Smooth muscle cell of bladder (primary cell): ENCODE results near the gene TRIM65. TPM values are rescaled to one million over a fixed set of nuclear protein-coding genes. Genes with fewer than 3 reads are reported as not detected.

Experiments
- total RNA-seq: library from RNA; depleted of rRNA; stranded (reverse); fragments of >200 nt; gene quantifications from 2 replicates; pipeline ENCODE4 v1.2.3, GENCODE V29; 2014

The TRIM65 gene
- 13.5 and 16.1 TPM in 2 replicates for total RNA-seq

GRCh38 chr17:75896415-75897159, at the start of gene TRIM65:
TSS of gene TRIM65 (minus strand) at chr17:75896951. CDS start at chr17:75896937, 14 bp downstream.

GRCh38 chr17:75940727-75941441, 44.1 kb upstream of the TRIM65 start, which contains the start of gene FBF1:
TSS of gene FBF1 (minus strand) at chr17:75941042. CDS start at chr17:75938149, 2,893 bp downstream.

DNA sequence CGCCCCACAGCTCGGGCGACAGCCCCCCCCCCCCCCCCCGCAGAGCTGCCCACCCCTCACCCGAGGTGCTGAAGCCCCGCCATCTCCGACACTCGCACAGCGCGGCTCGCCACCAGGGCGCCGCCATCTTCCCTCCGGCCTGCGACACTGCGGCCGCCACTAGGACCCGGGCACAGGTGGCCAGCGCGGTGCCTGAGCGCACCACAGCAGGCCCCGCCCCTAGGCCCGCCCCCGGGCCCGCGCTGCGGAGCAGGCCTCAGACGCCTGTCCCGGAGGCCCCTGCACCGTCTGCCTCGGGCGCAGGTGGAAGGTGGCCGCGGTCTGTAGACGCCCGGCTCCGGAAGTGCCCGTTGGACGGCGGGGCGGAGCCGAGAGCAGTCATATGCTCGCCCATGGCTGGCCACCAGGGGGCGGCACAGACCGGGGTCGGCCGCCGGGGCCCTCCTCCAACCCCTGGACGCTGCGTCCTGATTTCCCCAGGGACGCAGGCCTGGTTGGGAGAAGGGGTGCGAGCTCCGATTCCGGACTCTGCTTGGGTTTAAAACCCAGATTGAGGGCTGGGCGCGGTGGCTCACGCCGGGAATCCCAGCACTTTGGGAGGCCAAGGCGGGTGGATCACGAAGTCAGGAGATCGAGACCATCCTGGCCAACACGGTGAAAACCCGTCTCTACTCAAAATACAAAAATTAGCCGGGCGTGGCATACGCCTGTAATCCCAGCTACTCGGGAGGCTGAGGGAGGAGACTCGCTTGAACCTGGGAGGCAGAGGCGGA, 8.2 kb upstream of the TRIM65 start, which contains the start of gene MRPL38:
Gene MRPL38 (minus strand): TSS at position 136 of the 773 bp plus-strand sequence. CDS start 9 bp downstream, at position 127.

GRCh38 chr17:75878174-75878998, 18.4 kb downstream of the TRIM65 start, which contains the start of gene TRIM47:
TSS of gene TRIM47 (minus strand) at chr17:75878581. CDS start at chr17:75878548, 33 bp downstream.

DNA sequence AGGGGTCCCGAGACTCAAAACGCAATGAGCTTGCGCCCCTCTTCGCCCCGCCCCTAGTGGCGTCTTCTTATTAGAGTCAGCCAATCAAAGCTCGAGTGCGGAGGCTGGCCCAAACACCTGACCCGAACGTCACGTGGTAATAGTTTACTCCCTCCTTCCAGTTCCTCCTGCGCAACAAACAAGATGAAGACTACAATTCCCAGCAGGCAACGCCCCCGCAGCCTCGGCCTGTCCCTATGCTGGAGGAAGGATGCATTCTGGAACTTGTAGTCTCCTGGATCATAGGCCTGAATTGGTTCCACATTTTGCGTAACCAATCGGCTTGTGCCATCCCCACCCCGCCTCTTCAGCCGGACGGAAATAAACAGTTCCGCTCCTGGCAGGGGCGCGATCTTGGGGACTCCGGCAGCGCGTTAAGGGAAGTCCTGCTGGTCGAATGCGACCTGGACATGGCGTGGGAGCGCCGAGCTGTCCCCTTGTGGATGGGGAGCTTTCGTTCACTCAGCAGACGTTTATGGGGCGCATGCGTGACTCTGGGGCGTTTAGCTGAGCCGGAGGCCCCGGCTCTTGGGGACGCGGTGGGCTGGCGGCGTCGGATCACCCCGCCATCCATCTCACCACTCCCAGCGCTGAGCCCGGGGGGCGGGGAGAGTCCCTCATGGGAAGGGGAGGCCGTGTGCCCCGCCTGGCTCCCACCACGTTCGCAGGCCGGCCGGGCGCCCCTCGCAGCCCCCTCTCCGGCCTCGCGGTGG, 41.3 kb downstream of the TRIM65 start, which contains the start of gene WBP2:
Gene WBP2 (minus strand): TSS at position 26 of the 752 bp plus-strand sequence. CDS start 38 bp downstream, outside the sequence.

DNA sequence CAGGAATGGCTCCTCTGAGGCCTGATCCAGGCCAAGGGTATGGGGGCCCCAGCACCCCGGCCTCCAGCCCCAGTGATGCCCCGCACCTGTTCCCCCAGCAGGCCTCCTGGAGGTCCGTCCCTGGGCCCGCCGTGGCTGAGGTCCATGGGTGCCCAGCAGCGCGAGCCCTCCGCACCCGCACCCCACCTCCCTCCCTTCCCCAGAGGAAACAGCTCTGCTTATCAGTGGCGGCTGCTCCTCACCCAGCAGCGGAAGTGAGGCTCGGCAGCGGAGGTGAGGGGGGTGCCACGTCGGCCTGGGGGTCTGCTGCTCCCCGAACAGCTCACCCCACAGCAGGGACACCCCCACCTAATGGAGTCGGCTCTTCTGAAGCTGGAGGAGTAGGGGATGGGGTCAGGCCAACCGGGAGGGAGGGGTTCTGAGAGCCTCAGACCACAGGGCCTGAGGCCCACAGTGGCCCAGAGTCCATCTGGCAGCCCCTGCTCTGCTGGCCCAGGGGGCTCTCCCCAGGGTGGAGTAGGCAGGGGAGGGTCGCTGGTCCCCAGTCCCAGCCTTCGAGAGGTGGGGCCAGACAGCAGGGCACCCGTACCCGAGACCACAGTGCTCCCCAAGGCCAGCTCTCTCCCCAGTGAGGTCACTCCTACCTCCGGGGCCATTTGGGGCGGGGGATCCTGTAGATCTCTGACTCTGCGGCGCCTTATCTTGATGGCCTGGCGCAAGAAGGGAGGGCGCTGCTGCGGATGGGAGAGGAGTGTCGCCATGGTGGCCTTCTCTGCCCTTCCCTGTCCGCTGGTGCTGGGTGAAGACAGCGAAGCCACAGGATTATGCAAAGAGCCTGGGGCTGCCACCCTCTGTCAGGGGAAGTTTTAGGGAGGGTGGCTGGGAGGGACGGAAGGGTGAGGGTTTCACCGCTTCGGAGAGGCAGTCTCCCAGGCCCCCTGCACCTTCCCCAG, 52.9 kb downstream of the TRIM65 start, which contains the start of gene UNC13D:
Gene UNC13D (minus strand): TSS at position 828 of the 953 bp plus-strand sequence. CDS start 67 bp downstream, at position 761.

Other genes starting within 250 kb of the TRIM65 start
- 14.6 and 19.6 TPM in 2 replicates for gene RECQL5, start 229.8 kb downstream of the TRIM65 start, total RNA-seq
- gene SAP30BP, start 229.6 kb downstream of the TRIM65 start, total RNA-seq: 47.8 and 51.7 TPM in 2 replicates
- 0.28 TPM in 2 replicates for gene ITGB4, start 175.5 kb downstream of the TRIM65 start, total RNA-seq
- 43.2 and 49.0 TPM in 2 replicates for gene GALK1, start 131.8 kb downstream of the TRIM65 start, total RNA-seq
- gene UNK, start 112.1 kb downstream of the TRIM65 start, total RNA-seq: 10.0 and 15.1 TPM in 2 replicates
- 0.46 and 0.57 TPM in 2 replicates for gene UNC13D, start 52.5 kb downstream of the TRIM65 start, total RNA-seq
- 22.3 and 22.5 TPM in 2 replicates for gene WBP2, start 41.6 kb downstream of the TRIM65 start, total RNA-seq
- 12.3 and 14.1 TPM in 2 replicates for gene TRIM47, start 18.4 kb downstream of the TRIM65 start, total RNA-seq
- gene MRPL38, start 7.9 kb upstream of the TRIM65 start, total RNA-seq: 21.4 and 21.9 TPM in 2 replicates
- 8.8 and 15.0 TPM in 2 replicates for gene FBF1, start 44.1 kb upstream of the TRIM65 start, total RNA-seq
- gene ACOX1, start 82.2 kb upstream of the TRIM65 start, total RNA-seq: 49.1 and 63.6 TPM in 2 replicates
- gene TEN1, start 82.3 kb upstream of the TRIM65 start, total RNA-seq: 14.1 and 15.5 TPM in 2 replicates
- 0.71 and 0.92 TPM in 2 replicates for gene CDK3, start 103.9 kb upstream of the TRIM65 start, total RNA-seq
- gene EVPL, start 130.4 kb upstream of the TRIM65 start, total RNA-seq: under 0.01 TPM in 2 replicates
- 24.6 and 45.7 TPM in 2 replicates for gene SRP68, start 175.6 kb upstream of the TRIM65 start, total RNA-seq
- gene GALR2, start 177.8 kb upstream of the TRIM65 start, total RNA-seq: 0.14 TPM in 1 of 2 replicates, not detected in the other
- not detected in 2 replicates for gene ZACN, start 182.2 kb upstream of the TRIM65 start, total RNA-seq
- 78.6 and 82.0 TPM in 2 replicates for gene EXOC7, start 206.8 kb upstream of the TRIM65 start, total RNA-seq
- not detected in 2 replicates for gene FOXJ1, start 244.3 kb upstream of the TRIM65 start, total RNA-seq